Neural progenitor cell (in vitro differentiated cells): ENCODE data around the gene FIG4. TPM values are rescaled to one million over a fixed set of nuclear protein-coding genes. Genes with fewer than 3 reads are reported as not detected.

Experiments
- DNase-seq: peaks from one replicate; pipeline ENCODE4 v3.0.0-alpha.2; 2016; ENCODE audit warnings: low spot score
- H2AFZ ChIP-seq: fragments of 200-600 bp; sonication (generic); replicated peaks from 2 replicates; pipeline ENCODE4 v1.6.1; 2016; ENCODE audit warnings: antibody characterized with exemption
- H3F3A ChIP-seq: fragments of 200-600 bp; sonication (generic); 2 replicates; pipeline ENCODE4 v1.6.1; 2016; ENCODE audit warnings: antibody characterized with exemption, low read depth
- H3K27ac ChIP-seq: fragments of 200-600 bp; sonication (generic); 2 replicates; pipeline ENCODE4 v1.5.1; 2016; ENCODE audit warnings: mild to moderate bottlenecking
- H3K27me3 ChIP-seq: fragments of 200-600 bp; sonication (generic); 2 replicates; pipeline ENCODE4 v1.6.1; 2016; ENCODE audit warnings: mild to moderate bottlenecking, moderate library complexity
- H3K36me3 ChIP-seq: fragments of 200-600 bp; sonication (generic); 2 replicates; pipeline ENCODE4 v1.5.1; 2016
- H3K4me1 ChIP-seq: fragments of 200-600 bp; sonication (generic); 2 replicates; pipeline ENCODE4 v1.6.1; 2016; ENCODE audit warnings: mixed run types
- H3K4me2 ChIP-seq: fragments of 200-600 bp; sonication (generic); 2 replicates; pipeline ENCODE4 v1.6.1; 2016
- H3K4me3 ChIP-seq: fragments of 200-600 bp; sonication (generic); 2 replicates; pipeline ENCODE4 v1.5.1; 2016
- H3K79me2 ChIP-seq: fragments of 200-600 bp; sonication (generic); 2 replicates; pipeline ENCODE4 v1.6.1; 2016; ENCODE audit warnings: low read depth
- H3K9ac ChIP-seq: fragments of 200-600 bp; sonication (generic); 2 replicates; pipeline ENCODE4 v1.6.1; 2016
- H3K9me3 ChIP-seq: fragments of 200-600 bp; sonication (generic); 2 replicates; pipeline ENCODE4 v1.5.1; 2016; ENCODE audit warnings: low read depth
- H4K20me1 ChIP-seq: fragments of 200-600 bp; sonication (generic); 2 replicates; pipeline ENCODE4 v1.6.1; 2016; ENCODE audit warnings: low read depth
- H3K27ac Mint-ChIP-seq: 3 replicates; pipeline ENCODE4 v1.8.0; 2021; ENCODE audit warnings: mixed read lengths
- H3K27me3 Mint-ChIP-seq: 2 replicates; pipeline ENCODE4 v1.8.0; 2022; ENCODE audit warnings: low read depth, mild to moderate bottlenecking, inconsistent platforms, moderate library complexity, mixed read lengths; ENCODE audit not compliant: insufficient read depth
- H3K36me3 Mint-ChIP-seq: 3 replicates; pipeline ENCODE4 v1.8.0; 2021; ENCODE audit warnings: mixed read lengths
- H3K4me1 Mint-ChIP-seq: 3 replicates; pipeline ENCODE4 v1.8.0; 2021; ENCODE audit warnings: mixed read lengths
- H3K4me3 Mint-ChIP-seq: 3 replicates; pipeline ENCODE4 v1.8.0; 2021; ENCODE audit warnings: mild to moderate bottlenecking, moderate library complexity, mixed read lengths
- H3K9me3 Mint-ChIP-seq: 3 replicates; pipeline ENCODE4 v1.8.0; 2020; ENCODE audit warnings: mixed read lengths
- EZH2 ChIP-seq: fragments of 200-600 bp; sonication (generic); IDR thresholded peaks from 2 replicates; pipeline ENCODE4 v1.6.1; 2017; ENCODE audit warnings: antibody characterized with exemption, mild to moderate bottlenecking, moderate library complexity
- EZH2phosphoT487 ChIP-seq: fragments of 200-600 bp; sonication (generic); IDR thresholded peaks from 2 replicates; pipeline ENCODE4 v1.6.1; 2017; ENCODE audit warnings: antibody characterized with exemption
- total RNA-seq: library from RNA; depleted of rRNA; stranded (reverse); fragments of >200 nt; gene quantifications from 2 replicates; pipeline ENCODE4 v1.2.3, GENCODE V29; 2015; ENCODE audit warnings: low replicate concordance
- TF ChIP-seq, protein P1 (sequence below): fragments of 200-600 bp; sonication (generic); IDR thresholded peaks from 2 replicates; pipeline ENCODE4 v1.5.1; 2017; ENCODE audit warnings: antibody characterized with exemption, mild to moderate bottlenecking

The FIG4 gene
- total RNA-seq, 1 donor from 2014 or later, result 51.3 TPM

DNA sequence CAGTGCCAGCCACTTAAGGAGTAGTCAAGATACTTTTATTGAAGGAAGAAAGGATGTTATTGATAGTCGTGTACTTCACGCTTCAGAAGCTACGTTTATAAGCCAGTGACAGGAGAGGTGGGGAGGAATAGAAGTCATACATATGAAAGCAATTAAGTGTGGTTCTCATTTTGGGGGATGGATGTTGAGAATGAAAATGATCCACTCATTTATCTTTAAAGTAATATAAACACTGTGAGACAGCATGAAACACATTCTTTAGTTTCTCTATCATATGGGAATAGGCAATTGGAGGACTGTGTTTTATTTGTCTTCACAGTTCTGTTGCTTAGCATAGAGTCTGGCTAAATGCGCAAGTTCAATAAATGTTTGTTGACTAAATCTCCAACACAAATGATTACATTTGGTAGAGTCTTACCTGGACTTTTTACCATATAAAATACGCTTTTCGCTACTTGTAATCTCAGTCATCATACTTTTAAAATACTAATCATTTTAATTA, 35.3 kb upstream of the FIG4 start:
- H3K36me3 ChIP-seq, result no peaks in the 10 kb centered on the region
- H2AFZ ChIP-seq, result no peak overlapping the region
- H4K20me1 ChIP-seq, result no peaks in the 10 kb centered on the region
- H3K36me3 Mint-ChIP-seq, result no peaks in the 10 kb centered on the region
- H3K9me3 Mint-ChIP-seq, result no peaks in the 10 kb centered on the region
- no peak for TF ChIP-seq EZH2phosphoT487
- TF ChIP-seq, protein P1, sequence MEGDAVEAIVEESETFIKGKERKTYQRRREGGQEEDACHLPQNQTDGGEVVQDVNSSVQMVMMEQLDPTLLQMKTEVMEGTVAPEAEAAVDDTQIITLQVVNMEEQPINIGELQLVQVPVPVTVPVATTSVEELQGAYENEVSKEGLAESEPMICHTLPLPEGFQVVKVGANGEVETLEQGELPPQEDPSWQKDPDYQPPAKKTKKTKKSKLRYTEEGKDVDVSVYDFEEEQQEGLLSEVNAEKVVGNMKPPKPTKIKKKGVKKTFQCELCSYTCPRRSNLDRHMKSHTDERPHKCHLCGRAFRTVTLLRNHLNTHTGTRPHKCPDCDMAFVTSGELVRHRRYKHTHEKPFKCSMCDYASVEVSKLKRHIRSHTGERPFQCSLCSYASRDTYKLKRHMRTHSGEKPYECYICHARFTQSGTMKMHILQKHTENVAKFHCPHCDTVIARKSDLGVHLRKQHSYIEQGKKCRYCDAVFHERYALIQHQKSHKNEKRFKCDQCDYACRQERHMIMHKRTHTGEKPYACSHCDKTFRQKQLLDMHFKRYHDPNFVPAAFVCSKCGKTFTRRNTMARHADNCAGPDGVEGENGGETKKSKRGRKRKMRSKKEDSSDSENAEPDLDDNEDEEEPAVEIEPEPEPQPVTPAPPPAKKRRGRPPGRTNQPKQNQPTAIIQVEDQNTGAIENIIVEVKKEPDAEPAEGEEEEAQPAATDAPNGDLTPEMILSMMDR, result no peak
- TF ChIP-seq EZH2, result no peak
- H3K4me1 Mint-ChIP-seq, result peaks cover 2% of the 10 kb centered on the region
- no peak overlapping the region for H3K9ac ChIP-seq
- no peaks in the 10 kb centered on the region for H3F3A ChIP-seq
- no peaks in the 10 kb centered on the region for H3K9me3 ChIP-seq
- DNase-seq, result no peak
- no peaks in the 10 kb centered on the region for H3K27me3 ChIP-seq
- H3K4me3 ChIP-seq, result no peak overlapping the region
- no peaks in the 10 kb centered on the region for H3K4me1 ChIP-seq
- H3K27ac ChIP-seq, result no peak overlapping the region
- no peak overlapping the region for H3K4me2 ChIP-seq
- no peaks in the 10 kb centered on the region for H3K79me2 ChIP-seq
- no peak overlapping the region for H3K4me3 Mint-ChIP-seq
- no peak overlapping the region for H3K27ac Mint-ChIP-seq
- no peaks in the 10 kb centered on the region for H3K27me3 Mint-ChIP-seq

DNA sequence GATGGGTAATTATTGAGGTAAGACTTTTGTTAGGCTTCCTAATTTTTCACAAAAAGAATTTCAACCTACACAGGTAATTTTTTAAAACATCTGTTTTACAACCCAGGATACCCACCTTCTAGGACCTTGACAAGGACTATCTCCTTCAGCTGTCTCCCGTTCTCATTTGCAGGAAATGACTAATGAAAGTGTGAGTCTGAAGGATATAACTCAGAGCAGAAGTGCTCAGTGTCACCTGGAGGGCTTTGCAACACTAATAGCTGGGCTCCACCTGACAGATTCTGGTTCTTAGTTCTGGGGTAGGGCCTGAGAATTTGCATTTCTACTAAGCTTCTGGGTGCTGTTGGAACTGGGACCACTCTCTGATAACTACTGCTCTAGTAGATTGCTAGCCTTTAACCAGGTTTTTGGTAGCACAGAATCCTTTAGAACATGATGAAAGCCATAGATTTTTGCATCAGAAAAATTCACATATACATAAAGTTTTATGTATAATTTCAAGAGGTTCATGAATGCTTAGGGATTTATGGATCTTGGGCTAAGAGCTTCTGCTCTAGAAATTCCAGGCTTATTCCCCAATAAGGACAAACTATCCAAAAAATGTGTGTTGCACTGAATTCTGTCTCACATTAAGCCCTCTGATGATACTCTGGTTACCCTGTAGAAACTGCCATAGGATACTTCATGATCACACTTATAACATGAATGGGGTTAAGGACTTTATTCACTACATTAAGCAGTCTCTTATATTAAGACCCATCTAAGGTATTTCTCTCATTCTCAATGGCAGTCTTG, 30.4 kb upstream of the FIG4 start:
- H3K36me3 Mint-ChIP-seq, result no peaks in the 10 kb centered on the region
- H3K27ac Mint-ChIP-seq, result no peak overlapping the region
- Histone ChIP-seq H4K20me1 (no peaks in the 10 kb centered on the region), H3K4me2 (no peak overlapping the region), H3F3A (no peaks in the 10 kb centered on the region), H3K27me3 (no peaks in the 10 kb centered on the region), H3K4me3 (no peak overlapping the region), H3K36me3 (no peaks in the 10 kb centered on the region), H3K27ac (no peak overlapping the region), H3K79me2 (no peaks in the 10 kb centered on the region), H2AFZ (no peak overlapping the region), H3K9me3 (no peaks in the 10 kb centered on the region), H3K4me1 (no peaks in the 10 kb centered on the region), H3K9ac (no peak overlapping the region)
- no peak for DNase-seq
- TF ChIP-seq, protein P1, result no peak
- TF ChIP-seq EZH2phosphoT487 (no peak), EZH2 (no peak)
- peaks cover under 1% of the 10 kb centered on the region for H3K4me1 Mint-ChIP-seq
- no peaks in the 10 kb centered on the region for H3K27me3 Mint-ChIP-seq
- H3K9me3 Mint-ChIP-seq, result no peaks in the 10 kb centered on the region
- no peak overlapping the region for H3K4me3 Mint-ChIP-seq

DNA sequence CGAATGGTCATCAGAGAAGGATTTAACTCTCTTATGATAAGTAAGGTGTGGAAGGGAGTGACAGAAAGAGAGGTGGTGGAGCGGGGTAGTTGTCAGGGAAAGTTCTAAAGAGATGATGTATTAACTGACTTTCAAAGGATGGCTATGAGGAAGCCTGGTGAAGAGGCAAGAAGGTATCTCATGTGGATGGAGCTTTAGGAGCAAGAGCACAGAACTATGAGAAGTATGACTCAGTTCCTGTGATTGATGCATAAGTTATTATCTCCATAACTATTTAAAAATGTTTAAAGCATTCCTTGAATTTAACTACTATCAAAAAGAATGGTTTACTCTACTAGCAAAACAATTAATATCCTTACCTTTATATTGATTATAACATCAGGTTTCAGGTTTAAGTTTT, 28.9 kb upstream of the FIG4 start:
- TF ChIP-seq EZH2 (no peak), EZH2phosphoT487 (no peak)
- TF ChIP-seq, protein P1, result no peak
- Mint-ChIP-seq H3K9me3 (peaks cover 4% of the 10 kb centered on the region), H3K36me3 (no peaks in the 10 kb centered on the region), H3K4me3 (no peak overlapping the region), H3K4me1 (no peaks in the 10 kb centered on the region), H3K27me3 (no peaks in the 10 kb centered on the region), H3K27ac (no peak overlapping the region)
- Histone ChIP-seq H3K4me2 (no peak overlapping the region), H3K9ac (no peak overlapping the region), H2AFZ (no peak overlapping the region), H4K20me1 (no peaks in the 10 kb centered on the region), H3K4me3 (no peak overlapping the region), H3F3A (no peaks in the 10 kb centered on the region), H3K4me1 (no peaks in the 10 kb centered on the region), H3K9me3 (no peaks in the 10 kb centered on the region), H3K79me2 (no peaks in the 10 kb centered on the region), H3K27me3 (no peaks in the 10 kb centered on the region), H3K36me3 (no peaks in the 10 kb centered on the region), H3K27ac (no peak overlapping the region)
- no peak for DNase-seq
